ENCODE results near the gene ZNF3.

Gene ZNF3

GRCh38 chr7:100077205-100077604 is 4.3 kb downstream of the ZNF3 start:
- peaks cover 62% of the 10 kb centered on the region for H3K36me3 ChIP-seq (ENCODE audit: control insufficient read depth, insufficient read depth, low read length)

GRCh38 chr7:100075418-100075817 is 6.1 kb downstream of the ZNF3 start:
- Histone ChIP-seq H3K27me3 (ENCODE audit: control insufficient read depth, insufficient read depth, low read length) (no peaks in the 10 kb centered on the region), H3K9me3 (ENCODE audit: control insufficient read depth, insufficient read depth, low read length) (peaks cover 24% of the 10 kb centered on the region), H3K36me3 (ENCODE audit: control insufficient read depth, insufficient read depth, low read length) (peaks cover 80% of the 10 kb centered on the region)

More at GRCh38 chr7:100077205-100077604, 4.3 kb downstream of the ZNF3 start:
- no peak overlapping the region for H3K4me3 ChIP-seq (ENCODE audit: low read depth, low read length)
- H3K9me3 ChIP-seq (ENCODE audit: control insufficient read depth, insufficient read depth, low read length): peaks cover 8% of the 10 kb centered on the region
- H3K9ac ChIP-seq (ENCODE audit: low read depth, low read length): no peak overlapping the region
- no peaks in the 10 kb centered on the region for H3K4me1 ChIP-seq (ENCODE audit: control insufficient read depth, insufficient read depth, low read length)
- no peaks in the 10 kb centered on the region for H3K27me3 ChIP-seq (ENCODE audit: control insufficient read depth, insufficient read depth, low read length)

GRCh38 chr7:100074841-100075240 is 6.7 kb downstream of the ZNF3 start:
- Histone ChIP-seq H3K9me3 (ENCODE audit: control insufficient read depth, insufficient read depth, low read length) (peaks cover 24% of the 10 kb centered on the region), H3K4me3 (ENCODE audit: low read depth, low read length) (no peak overlapping the region), H3K9ac (ENCODE audit: low read depth, low read length) (no peak overlapping the region), H3K36me3 (ENCODE audit: control insufficient read depth, insufficient read depth, low read length) (peaks cover 85% of the 10 kb centered on the region), H3K27me3 (ENCODE audit: control insufficient read depth, insufficient read depth, low read length) (no peaks in the 10 kb centered on the region), H3K4me1 (ENCODE audit: control insufficient read depth, insufficient read depth, low read length) (no peaks in the 10 kb centered on the region)

More at GRCh38 chr7:100075418-100075817, 6.1 kb downstream of the ZNF3 start:
- Histone ChIP-seq H3K4me3 (ENCODE audit: low read depth, low read length) (no peak overlapping the region), H3K4me1 (ENCODE audit: control insufficient read depth, insufficient read depth, low read length) (no peaks in the 10 kb centered on the region), H3K9ac (ENCODE audit: low read depth, low read length) (no peak overlapping the region)

- H3K9me3 ChIP-seq (ENCODE audit: control insufficient read depth, insufficient read depth, low read length): peaks cover 24% of the 10 kb centered on the region
- H3K4me3 ChIP-seq (ENCODE audit: low read depth, low read length): no peak overlapping the region
- H3K27me3 ChIP-seq (ENCODE audit: control insufficient read depth, insufficient read depth, low read length): no peaks in the 10 kb centered on the region
- H3K36me3 ChIP-seq (ENCODE audit: control insufficient read depth, insufficient read depth, low read length): peaks cover 82% of the 10 kb centered on the region
- no peaks in the 10 kb centered on the region for H3K4me1 ChIP-seq (ENCODE audit: control insufficient read depth, insufficient read depth, low read length)
- no peak overlapping the region for H3K9ac ChIP-seq (ENCODE audit: low read depth, low read length)
Observed at GRCh38 chr7:100072462-100072861, 9.1 kb downstream of the ZNF3 start.

- no peak overlapping the region for H3K4me3 ChIP-seq (ENCODE audit: low read depth, low read length)
- no peaks in the 10 kb centered on the region for H3K27me3 ChIP-seq (ENCODE audit: control insufficient read depth, insufficient read depth, low read length)
- no peaks in the 10 kb centered on the region for H3K4me1 ChIP-seq (ENCODE audit: control insufficient read depth, insufficient read depth, low read length)
- peaks cover 24% of the 10 kb centered on the region for H3K9me3 ChIP-seq (ENCODE audit: control insufficient read depth, insufficient read depth, low read length)
- peaks cover 69% of the 10 kb centered on the region for H3K36me3 ChIP-seq (ENCODE audit: control insufficient read depth, insufficient read depth, low read length)
- no peak overlapping the region for H3K9ac ChIP-seq (ENCODE audit: low read depth, low read length)
Observed at GRCh38 chr7:100071018-100071723, 10.4 kb downstream of the ZNF3 start.

GRCh38 chr7:100069991-100070390 is 11.5 kb downstream of the ZNF3 start:
- peaks cover 58% of the 10 kb centered on the region for H3K36me3 ChIP-seq (ENCODE audit: control insufficient read depth, insufficient read depth, low read length)
- no peak overlapping the region for H3K9ac ChIP-seq (ENCODE audit: low read depth, low read length)
- no peaks in the 10 kb centered on the region for H3K4me1 ChIP-seq (ENCODE audit: control insufficient read depth, insufficient read depth, low read length)
- H3K27me3 ChIP-seq (ENCODE audit: control insufficient read depth, insufficient read depth, low read length): no peaks in the 10 kb centered on the region
- H3K4me3 ChIP-seq (ENCODE audit: low read depth, low read length): no peak overlapping the region
- H3K9me3 ChIP-seq (ENCODE audit: control insufficient read depth, insufficient read depth, low read length): peaks cover 24% of the 10 kb centered on the region

GRCh38 chr7:100066953-100067352 is 14.6 kb downstream of the ZNF3 start:
- H3K36me3 ChIP-seq (ENCODE audit: control insufficient read depth, insufficient read depth, low read length): peaks cover 46% of the 10 kb centered on the region
- no peak overlapping the region for H3K9ac ChIP-seq (ENCODE audit: low read depth, low read length)
- no peaks in the 10 kb centered on the region for H3K27me3 ChIP-seq (ENCODE audit: control insufficient read depth, insufficient read depth, low read length)
- H3K4me3 ChIP-seq (ENCODE audit: low read depth, low read length): no peak overlapping the region
- peaks cover 14% of the 10 kb centered on the region for H3K9me3 ChIP-seq (ENCODE audit: control insufficient read depth, insufficient read depth, low read length)
- no peaks in the 10 kb centered on the region for H3K4me1 ChIP-seq (ENCODE audit: control insufficient read depth, insufficient read depth, low read length)

- Histone ChIP-seq H3K9ac (ENCODE audit: low read depth, low read length) (no peak overlapping the region), H3K4me1 (ENCODE audit: control insufficient read depth, insufficient read depth, low read length) (no peaks in the 10 kb centered on the region), H3K36me3 (ENCODE audit: control insufficient read depth, insufficient read depth, low read length) (peaks cover 43% of the 10 kb centered on the region), H3K4me3 (ENCODE audit: low read depth, low read length) (no peak overlapping the region), H3K27me3 (ENCODE audit: control insufficient read depth, insufficient read depth, low read length) (no peaks in the 10 kb centered on the region), H3K9me3 (ENCODE audit: control insufficient read depth, insufficient read depth, low read length) (peaks cover under 1% of the 10 kb centered on the region)
Observed at GRCh38 chr7:100065452-100066186, 15.9 kb downstream of the ZNF3 start.

GRCh38 chr7:100064162-100064561 is 17.4 kb downstream of the ZNF3 start:
- Histone ChIP-seq H3K4me3 (ENCODE audit: low read depth, low read length) (no peak overlapping the region), H3K9ac (ENCODE audit: low read depth, low read length) (no peak overlapping the region), H3K4me1 (ENCODE audit: control insufficient read depth, insufficient read depth, low read length) (no peaks in the 10 kb centered on the region), H3K27me3 (ENCODE audit: control insufficient read depth, insufficient read depth, low read length) (no peaks in the 10 kb centered on the region), H3K36me3 (ENCODE audit: control insufficient read depth, insufficient read depth, low read length) (peaks cover 38% of the 10 kb centered on the region), H3K9me3 (ENCODE audit: control insufficient read depth, insufficient read depth, low read length) (no peaks in the 10 kb centered on the region)

- peaks cover 38% of the 10 kb centered on the region for H3K36me3 ChIP-seq (ENCODE audit: control insufficient read depth, insufficient read depth, low read length)
Observed at GRCh38 chr7:100063376-100063775, 18.1 kb downstream of the ZNF3 start.

GRCh38 chr7:100061518-100062193 is 19.9 kb downstream of the ZNF3 start:
- Histone ChIP-seq H3K9me3 (ENCODE audit: control insufficient read depth, insufficient read depth, low read length) (no peaks in the 10 kb centered on the region), H3K27me3 (ENCODE audit: control insufficient read depth, insufficient read depth, low read length) (no peaks in the 10 kb centered on the region), H3K36me3 (ENCODE audit: control insufficient read depth, insufficient read depth, low read length) (peaks cover 54% of the 10 kb centered on the region), H3K4me1 (ENCODE audit: control insufficient read depth, insufficient read depth, low read length) (no peaks in the 10 kb centered on the region), H3K4me3 (ENCODE audit: low read depth, low read length) (no peak overlapping the region), H3K9ac (ENCODE audit: low read depth, low read length) (no peak overlapping the region)

More at GRCh38 chr7:100063376-100063775, 18.1 kb downstream of the ZNF3 start:
- Histone ChIP-seq H3K4me1 (ENCODE audit: control insufficient read depth, insufficient read depth, low read length) (no peaks in the 10 kb centered on the region), H3K9ac (ENCODE audit: low read depth, low read length) (no peak overlapping the region), H3K27me3 (ENCODE audit: control insufficient read depth, insufficient read depth, low read length) (no peaks in the 10 kb centered on the region), H3K9me3 (ENCODE audit: control insufficient read depth, insufficient read depth, low read length) (no peaks in the 10 kb centered on the region), H3K4me3 (ENCODE audit: low read depth, low read length) (no peak overlapping the region)

Data from iPS-15b (cell line).